HG02571 (cell line): ENCODE data around the gene TTC9C.
A peak's percentile ranks its signal among the peaks of the same experiment; 100 is the strongest.
"Not testable (repeated sequence)": the region's sequence is repeated elsewhere in the genome, so short reads cannot be mapped to it uniquely, and the experiment has no call there.

Experiments used
- ATAC-seq: cut with Tn5 transposase; IDR thresholded peaks from one replicate; pipeline ENCODE4 v1.9.1; 2021; ENCODE audit warnings: mild to moderate bottlenecking, moderate library complexity; ENCODE audit not compliant: unreplicated experiment

TTC9C gene

DNA sequence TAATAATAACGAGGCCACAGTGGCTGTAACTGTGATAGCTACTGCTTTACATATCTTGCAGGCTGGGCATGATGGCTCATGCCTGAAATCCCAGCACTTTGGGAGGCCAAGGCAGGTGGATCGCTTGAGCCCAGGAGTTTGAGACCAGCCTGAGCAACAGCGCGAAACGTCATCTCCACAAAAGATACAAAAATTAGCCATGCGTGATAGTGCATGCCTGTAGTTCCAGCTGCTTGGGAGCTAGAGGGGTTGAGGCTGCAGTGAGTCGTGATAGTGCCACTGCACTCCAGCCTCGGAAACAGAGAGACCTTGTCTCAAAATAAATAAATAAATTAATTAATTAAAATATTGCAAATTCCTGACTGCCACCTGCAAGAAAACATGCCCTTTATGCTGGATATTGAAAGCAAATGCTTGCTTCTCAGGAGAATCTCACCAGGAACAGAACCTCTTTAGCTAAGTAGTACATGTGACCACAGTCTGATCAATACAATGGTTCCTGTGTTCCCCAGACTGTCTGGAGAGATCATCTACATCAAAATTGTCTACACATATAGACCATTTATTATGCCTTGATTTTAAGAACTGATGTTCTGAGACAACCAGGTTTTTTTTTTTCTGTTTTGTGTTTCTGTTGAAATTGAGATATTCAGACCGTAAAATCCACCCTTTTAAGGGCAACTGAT, 19.3 kb downstream of the TTC9C start:
- ATAC-seq = no peak

DNA sequence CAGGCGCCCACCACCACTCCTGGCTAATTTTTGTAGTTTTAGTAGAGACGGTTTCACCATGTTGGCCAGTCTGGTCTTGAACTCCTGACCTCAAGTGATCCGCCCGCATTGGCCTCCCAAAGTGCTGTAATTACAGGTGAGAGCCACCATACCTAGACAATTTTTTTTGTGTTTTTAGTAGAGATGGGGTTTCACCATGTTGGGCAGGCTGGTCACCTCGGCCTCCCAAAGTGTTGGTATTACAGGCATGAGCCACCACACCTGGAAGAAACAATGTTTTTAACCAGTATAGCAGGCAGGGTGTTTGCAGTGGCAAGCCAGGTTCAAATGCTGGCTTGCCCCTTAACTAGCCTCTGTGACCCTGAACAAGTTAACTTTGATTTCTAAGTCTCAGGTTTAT, 21.6 kb downstream of the TTC9C start:
- not testable (repeated sequence) for ATAC-seq

DNA sequence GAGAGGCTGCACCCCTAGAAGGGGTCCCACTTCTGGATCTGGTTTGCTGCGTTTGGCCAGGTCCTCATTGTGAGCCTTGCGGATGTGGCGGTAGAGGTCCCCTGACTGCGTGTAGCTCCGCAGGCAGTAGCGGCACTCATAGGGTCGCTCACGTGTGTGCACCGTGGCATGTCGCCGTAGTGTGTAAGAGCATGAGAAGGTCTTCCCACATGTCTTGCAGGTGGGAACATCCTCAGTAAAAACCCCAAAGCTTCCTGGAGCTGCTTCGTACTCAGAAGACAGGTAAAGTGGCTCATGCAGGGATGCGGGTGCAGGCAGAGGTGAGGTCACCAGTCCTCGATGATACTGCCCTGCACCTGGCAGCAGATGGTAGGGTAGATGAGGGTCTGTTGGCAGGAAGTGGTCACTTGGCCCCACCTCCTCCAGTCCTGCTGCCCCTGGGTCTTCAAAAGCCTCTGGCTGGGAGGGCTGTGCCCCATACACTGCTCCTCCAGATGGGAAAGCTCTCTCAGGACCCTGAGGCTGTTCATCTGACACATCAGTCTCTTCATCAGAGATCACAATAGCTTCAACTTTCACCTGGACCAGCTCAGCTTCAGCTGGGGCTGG, 24.0 kb downstream of the TTC9C start:
- no peak for ATAC-seq

DNA sequence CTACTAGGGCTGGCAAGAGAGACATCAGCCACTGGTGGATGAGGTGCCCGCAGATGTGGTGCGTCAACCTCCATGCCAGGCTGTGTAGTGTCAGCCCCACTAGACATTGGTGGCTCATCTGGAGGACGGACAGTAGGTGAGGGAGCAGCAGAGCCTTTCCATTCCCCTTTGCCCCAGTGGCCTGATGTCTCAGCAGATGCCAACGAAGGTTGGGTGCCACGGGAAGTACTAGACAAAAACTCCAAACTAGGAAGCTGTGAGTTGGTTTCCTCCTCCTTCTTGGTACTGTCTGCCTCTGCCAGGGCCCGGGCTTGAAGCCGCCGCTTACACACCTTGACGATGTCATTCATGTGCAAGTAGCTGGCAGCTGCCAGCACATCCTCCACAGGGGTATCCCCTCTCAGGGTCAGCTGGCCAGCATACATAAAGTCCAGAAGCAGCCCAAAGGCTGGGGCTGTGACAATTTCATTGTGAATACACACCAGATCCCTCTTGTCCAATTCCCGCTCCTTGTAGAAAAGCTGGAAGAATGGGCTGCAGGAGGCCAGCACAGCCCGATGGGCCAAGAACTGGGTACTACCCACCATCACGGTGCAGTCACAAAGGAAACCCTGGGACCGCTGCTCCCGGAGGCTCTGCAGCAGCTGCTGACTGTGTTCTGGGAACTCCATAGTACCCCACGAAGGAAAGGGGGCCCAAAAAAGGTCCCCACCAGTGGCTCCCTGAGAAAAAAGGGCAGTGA, 24.9 kb downstream of the TTC9C start:
- ATAC-seq = no peak

DNA sequence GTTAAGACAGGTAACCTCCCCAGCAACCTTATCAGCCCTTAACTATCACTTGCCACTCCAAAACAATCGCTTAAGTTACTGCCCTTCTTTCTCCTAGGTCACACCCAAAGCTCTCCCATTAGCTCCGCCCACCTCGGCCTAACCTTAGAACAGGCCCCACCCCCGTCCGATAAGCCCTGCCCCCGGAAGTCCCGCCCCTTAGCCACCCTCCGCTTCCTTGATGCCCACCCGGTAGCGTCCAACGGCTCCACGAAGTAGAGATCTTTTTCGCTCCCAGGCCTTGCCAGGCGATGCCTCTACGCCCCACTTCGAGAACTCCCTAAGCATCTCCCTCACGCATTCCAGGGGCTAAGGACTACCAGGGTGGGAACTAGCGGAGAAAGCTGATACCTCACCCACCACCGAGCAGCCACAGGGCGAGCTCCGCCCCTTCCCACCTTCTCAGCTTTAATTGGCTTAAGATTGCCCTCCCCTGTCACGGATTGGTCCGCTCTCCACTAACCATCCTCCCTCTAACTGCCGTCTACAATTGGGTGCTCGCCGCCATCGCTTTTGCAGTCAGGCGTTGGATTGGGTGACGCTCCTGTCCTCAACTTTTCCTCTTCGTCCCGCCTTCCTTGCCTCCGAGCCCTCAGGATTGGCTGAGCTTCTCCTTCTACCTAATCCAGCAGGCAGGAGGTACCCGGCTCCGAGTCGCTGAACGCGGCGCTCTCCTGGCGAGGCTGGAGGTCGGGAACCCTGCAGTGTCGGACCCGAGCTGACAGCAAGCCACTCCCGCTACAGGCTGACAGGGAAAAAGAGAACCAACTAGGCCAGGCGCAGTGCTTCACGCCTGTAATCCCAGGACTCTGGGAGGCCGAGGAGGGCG, 25.7 kb downstream of the TTC9C start, which contains the start of gene ZBTB3:
TSS of gene ZBTB3 (minus strand) at position 425 of the 868 bp plus-strand sequence. CDS start 496 bp downstream, outside the sequence.
- peak; percentile 94 for ATAC-seq

GRCh38 chr11:62755086-62755615, 26.9 kb downstream of the TTC9C start:
- no peak for ATAC-seq

DNA sequence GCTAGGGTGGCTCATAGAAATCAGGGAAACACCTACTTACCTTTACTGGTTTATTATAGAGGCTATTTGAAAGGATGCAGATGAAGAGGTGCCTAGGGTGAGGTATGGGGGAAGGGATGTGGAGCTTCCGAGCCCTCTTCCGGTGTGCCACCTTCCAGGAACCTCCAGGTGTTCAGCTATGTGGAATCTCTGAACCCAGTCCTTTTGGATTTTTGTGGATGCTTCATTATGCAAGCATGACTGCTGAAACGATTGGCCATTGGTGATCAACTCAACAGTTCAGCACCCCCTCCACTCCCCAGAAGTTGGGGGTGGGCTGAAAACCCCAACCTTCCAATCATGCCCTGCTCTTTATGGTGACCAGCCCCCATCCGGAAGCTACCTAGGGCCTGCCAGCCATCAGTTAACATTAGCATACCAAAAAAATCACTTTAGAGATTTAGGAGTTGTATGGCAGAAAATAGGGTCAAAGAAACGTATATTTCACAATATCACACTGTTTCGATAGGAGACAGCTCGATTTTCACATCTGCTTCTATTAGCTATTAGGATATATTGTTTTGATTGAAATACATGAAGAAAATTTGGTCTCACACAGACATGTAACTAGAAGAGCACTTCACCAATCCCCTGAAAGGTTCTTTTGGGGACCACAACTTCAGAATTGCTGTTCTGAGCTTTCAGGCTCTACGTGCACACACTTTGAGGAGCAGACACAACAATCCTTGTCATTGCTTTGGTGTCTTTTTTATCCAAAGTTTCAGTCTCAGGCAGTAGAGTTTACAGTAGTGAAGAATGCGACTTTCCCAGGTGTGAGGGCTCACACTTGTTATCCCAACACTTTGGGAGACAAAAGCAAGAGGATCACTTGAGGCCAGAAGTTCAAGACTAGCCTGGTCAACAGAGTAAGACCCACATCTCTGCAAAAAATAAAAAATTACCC, 29.8 kb downstream of the TTC9C start:
- ATAC-seq = no peak

DNA sequence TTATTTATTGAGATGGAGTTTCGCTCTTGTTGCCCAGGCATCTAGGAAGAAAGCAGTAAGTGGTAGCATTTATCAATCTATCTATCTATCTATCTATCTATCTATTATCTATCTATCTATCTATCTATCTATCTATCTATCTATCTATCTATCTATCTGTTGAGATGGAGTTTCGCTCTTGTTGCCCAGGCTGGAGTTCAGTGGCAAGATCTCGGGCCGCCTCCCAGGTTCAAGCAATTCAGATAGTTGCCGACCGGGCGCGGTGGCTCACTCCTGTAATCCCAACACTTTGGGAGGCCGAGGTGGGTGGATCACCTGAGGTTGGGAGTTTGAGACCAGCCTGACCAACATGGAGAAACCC, 32.6 kb downstream of the TTC9C start:
- ATAC-seq = not testable (repeated sequence)

DNA sequence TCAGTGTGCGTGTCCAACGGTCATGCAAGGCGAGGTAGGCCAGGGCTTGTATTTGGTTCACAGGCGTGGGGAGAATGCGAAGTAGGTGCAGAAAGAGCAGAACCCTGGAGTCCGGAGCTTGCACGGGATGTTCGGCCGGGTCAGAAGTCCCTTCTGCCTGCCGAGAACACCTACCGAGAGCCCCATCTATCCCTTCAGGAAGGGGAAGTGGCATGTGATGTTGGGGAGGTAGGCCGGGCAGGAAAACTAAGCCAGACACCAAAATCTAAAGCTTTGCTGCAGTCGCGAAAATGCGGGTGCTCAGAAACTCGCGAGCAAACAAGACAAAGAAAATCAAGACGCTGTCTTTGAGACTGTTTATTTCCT, 42.5 kb downstream of the TTC9C start:
- no peak for ATAC-seq

GRCh38 chr11:62771144-62772021, 43.1 kb downstream of the TTC9C start, which contains the start of gene TAF6L:
Gene TAF6L (plus strand): TSS chr11:62771396. CDS start chr11:62775784, 4,388 bp downstream.
- ATAC-seq = peak; percentile 85

DNA sequence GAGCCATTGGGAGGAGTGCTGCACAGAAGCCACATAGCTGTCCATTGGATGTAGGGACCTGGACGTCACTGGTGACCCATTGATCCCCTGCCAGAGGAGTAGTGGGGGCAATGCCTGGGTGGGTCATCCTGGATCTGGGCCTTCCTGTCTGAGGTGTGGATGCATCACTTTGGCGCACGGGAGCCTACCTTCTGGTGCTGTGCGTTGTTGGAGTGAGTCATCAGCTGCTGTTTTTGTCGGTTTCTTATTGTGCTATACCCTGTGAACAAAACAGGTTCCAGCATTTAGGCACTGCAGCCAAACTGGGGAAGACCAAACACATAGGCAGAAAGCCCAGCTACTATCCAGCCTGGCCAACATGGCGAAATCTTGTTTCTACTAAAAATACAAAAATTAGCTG, 46.1 kb downstream of the TTC9C start:
- ATAC-seq = no peak

DNA sequence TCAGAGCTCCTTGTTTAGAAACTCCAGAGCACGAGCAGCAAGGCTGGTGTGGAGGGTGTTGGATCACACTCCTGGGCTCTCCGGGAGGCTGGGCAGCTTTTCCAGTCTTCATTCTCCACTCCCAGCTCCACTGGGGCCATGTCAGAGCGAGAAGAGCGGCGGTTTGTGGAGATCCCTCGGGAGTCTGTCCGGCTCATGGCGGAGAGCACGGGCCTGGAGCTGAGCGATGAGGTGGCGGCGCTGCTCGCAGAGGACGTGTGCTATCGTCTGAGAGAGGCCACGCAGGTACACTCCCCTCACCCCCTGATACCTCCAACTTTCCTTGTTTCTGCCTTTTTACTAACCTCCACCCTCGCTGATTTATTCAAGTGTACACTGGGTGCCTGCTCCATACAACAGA, 47.4 kb downstream of the TTC9C start:
- no peak for ATAC-seq

GRCh38 chr11:62777389-62777788, 49.1 kb downstream of the TTC9C start:
- ATAC-seq = no peak

- no peak for ATAC-seq
Measured at GRCh38 chr11:62778441-62778840, 50.2 kb downstream of the TTC9C start.

DNA sequence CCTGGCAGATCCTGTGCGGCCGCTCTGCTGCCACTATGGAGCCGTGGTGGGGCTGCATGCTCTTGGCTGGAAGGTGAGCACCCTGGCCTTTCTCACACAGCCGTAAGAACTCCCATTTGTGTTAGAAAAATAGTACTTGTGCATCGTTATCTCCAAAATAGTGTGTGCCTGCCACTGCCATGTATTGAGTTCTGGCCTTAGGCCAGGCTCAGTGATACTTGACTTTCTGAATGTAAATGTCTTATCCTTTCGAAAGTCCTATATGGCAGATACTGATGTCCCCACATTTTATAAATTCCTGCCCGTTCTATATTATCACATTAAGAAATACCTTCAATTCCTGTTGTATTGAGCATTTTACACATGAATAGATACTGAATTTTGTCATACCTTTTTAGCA, 54.5 kb downstream of the TTC9C start:
- no peak for ATAC-seq

GRCh38 chr11:62786318-62787004, 58.2 kb downstream of the TTC9C start:
- peak; percentile 61 for ATAC-seq

GRCh38 chr11:62787005-62787759, 58.9 kb downstream of the TTC9C start, which contains the start of gene TMEM179B:
Gene TMEM179B (plus strand): TSS chr11:62787402. CDS start chr11:62787432, 30 bp downstream.
- ATAC-seq = peak; percentile 62
